Measurements from ENCODE around the gene SH3PXD2A.

DNA sequence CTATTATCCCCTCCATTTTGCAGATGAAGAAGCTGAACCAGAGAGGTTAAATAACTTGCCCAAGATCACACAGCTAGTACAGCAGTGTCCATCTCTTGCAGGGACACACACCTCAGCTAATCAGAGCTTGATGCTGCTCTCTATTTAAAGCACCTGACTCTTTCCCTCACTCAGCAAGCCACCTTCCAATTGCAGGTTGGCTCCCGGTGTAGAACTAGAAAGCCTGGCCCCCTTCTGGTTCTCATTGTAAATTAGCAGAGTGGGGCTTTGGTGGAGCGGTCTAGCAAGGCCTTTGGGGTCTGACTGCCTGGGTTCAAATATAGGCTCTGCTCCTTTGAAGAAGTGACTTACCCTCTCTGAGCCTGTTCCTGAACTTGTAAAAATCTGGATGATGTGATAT is 185.4 kb downstream of the SH3PXD2A start:
- TF ChIP-seq, protein P1, sequence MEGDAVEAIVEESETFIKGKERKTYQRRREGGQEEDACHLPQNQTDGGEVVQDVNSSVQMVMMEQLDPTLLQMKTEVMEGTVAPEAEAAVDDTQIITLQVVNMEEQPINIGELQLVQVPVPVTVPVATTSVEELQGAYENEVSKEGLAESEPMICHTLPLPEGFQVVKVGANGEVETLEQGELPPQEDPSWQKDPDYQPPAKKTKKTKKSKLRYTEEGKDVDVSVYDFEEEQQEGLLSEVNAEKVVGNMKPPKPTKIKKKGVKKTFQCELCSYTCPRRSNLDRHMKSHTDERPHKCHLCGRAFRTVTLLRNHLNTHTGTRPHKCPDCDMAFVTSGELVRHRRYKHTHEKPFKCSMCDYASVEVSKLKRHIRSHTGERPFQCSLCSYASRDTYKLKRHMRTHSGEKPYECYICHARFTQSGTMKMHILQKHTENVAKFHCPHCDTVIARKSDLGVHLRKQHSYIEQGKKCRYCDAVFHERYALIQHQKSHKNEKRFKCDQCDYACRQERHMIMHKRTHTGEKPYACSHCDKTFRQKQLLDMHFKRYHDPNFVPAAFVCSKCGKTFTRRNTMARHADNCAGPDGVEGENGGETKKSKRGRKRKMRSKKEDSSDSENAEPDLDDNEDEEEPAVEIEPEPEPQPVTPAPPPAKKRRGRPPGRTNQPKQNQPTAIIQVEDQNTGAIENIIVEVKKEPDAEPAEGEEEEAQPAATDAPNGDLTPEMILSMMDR (IDR thresholded peaks at IDR 0.05) = no peak
- TF ChIP-seq POLR2A (IDR thresholded peaks at IDR 0.05) = no peak
